Fibroblast of skin of left quadriceps (primary cell): ENCODE data around the gene LGALS3.
A peak's percentile ranks its signal among the peaks of the same experiment; 100 is the strongest.

Experiments used
- DNase-seq, 2 experiments: peaks; one replicate each; pipeline ENCODE4 v3.0.0-alpha.2; 2013; ENCODE audit warnings: low read depth in 2 of 2

Gene LGALS3

GRCh38 chr14:55114720-55115119, 14.3 kb upstream of the LGALS3 start:
- DNase-seq, result no peak

DNA sequence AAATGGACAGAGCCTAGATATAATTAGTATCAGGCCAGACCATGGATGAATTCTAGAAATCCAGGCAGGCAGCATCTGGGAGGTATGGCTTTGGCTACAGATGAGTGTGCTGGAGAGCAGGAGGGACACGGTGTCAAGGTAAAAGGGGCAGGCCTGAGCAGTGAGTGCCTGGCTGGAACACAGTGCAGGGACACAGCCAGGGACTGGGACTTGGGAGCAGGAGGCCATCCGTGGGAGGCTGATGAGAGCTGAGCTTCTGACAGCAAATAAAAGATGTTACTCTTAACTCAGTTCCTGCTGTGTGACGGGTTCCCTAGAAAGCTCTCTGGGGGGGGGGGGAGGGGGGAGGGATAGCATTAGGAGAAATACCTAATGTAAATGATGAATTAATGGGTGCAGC, 13.6 kb upstream of the LGALS3 start:
- no peak for DNase-seq

DNA sequence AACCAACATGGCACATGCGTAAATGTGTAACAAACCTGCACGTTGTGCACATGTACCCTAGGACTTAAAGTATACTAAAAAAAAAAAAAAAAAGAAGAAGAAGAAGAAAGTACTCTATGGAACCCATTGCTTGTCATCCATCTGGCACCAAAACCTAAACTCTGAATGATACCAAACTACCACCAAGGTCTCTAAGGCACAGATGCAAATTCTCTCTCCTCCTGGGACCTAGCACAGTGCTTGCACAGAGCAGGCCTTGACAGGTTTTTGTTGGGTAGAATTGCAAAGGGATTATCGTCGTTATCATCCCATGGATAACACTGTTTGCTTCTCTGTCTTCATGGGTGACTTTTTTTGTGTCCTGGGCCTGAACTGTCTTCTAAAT, 13.2 kb upstream of the LGALS3 start:
- no peak for DNase-seq

- DNase-seq, result no peak
Measured at GRCh38 chr14:55116246-55117030, 12.6 kb upstream of the LGALS3 start.

DNA sequence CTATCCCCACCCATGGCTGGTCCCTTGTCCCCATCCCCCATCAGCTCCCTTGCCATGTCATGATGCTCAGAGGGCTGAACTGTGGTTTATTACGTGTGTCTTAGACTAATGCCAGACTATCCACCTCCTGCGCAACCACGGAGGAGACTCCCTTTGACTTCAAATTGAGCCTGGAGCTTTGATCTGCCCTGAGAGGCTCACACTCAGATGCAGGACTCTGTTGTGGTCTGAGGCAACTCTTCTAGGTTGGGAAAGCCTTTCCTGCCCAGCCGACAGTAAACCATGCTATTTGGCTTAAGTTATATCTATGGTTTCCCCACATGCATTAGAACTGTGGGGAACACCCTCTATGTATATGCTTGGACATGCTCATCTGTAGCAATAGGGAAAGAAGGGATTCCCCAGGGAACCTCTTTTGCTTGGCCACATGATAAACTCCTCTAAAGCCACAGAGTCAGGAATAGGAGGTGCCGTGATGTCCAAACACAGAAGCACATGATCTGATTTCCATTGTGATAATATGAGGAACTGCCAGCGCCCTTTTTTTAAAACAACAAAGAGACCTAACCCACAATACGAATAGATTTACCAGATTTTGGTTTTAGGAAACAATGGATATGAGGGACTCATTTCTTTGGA, 11.1 kb upstream of the LGALS3 start:
- no peak for DNase-seq

- DNase-seq, result no peak
Measured at GRCh38 chr14:55118761-55119160, 10.3 kb upstream of the LGALS3 start.

- DNase-seq, result no peak
Measured at GRCh38 chr14:55120571-55121495, 8.2 kb upstream of the LGALS3 start.

DNA sequence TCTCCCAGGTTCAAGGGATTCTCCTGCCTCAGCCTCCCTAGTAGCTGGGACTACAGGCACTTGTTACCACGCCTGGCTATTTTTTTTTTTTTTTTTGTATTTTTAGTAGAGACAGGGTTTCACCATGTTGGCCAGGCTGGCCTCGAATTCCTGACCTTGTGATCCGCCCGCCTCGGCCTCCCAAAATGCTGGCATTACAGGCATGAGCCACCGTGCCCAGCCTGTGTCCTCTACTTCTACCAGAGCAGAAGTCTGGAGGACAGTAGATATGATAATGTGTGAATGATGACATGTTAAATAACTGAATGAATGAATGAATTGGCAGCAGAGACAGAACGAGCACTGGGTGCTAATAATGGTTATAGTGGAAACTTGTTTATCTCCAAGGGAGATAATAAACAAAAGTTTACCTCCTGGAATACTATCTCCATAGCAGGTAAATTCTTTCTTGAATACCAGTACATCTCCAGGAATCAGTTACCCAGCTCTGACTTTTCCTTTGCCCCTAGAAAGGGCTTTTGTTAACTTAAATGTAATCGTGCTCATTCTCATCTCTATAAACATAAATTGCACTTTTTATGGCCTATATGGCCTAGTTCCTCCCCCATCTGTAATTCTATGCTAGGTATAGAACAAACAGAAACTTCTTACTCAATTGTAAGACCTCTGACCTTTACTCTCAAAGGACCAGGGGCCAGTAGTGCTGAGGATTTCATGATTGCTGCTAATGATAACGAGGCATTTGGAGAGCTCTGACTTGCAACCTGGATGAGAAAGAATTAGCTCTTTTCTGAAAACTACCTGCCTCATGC, 7.2 kb upstream of the LGALS3 start:
- DNase-seq, result no peak

GRCh38 chr14:55122440-55122986, 6.5 kb upstream of the LGALS3 start:
- peak; percentile 15 to 25 for DNase-seq

GRCh38 chr14:55123101-55123500, 6.0 kb upstream of the LGALS3 start:
- peak; percentile 88 for DNase-seq

- DNase-seq, result no peak
Measured at GRCh38 chr14:55123852-55124639, 5.0 kb upstream of the LGALS3 start.

GRCh38 chr14:55124774-55125386, 4.2 kb upstream of the LGALS3 start:
- no peak for DNase-seq

- no peak for DNase-seq
Measured at GRCh38 chr14:55125403-55125802, 3.6 kb upstream of the LGALS3 start.

GRCh38 chr14:55126034-55126433, 3.0 kb upstream of the LGALS3 start:
- no peak for DNase-seq

GRCh38 chr14:55126932-55127459, 2.1 kb upstream of the LGALS3 start:
- no peak for DNase-seq

DNA sequence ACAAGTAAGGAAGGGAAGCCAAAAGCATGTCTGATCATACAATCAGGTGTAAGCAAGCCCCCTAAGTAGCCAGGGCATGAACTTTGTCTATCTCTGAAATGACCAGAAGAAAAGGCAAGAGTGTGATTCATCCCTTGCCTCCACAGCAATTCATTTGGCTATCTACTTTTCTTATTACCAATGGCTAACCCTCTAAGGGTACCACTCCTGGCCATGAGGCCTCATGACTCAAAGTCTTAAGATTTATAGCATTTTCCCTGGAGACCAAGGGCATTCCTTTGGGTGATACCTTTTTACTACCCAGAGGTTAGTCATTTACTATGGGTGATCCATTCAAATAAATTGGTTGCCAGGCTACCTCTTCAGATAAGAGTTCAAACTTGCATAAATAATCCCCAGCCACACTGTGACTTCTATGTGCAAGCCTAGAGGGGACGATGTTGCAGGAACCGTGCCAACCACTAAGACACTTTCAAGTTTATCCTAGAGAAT, 1.5 kb upstream of the LGALS3 start:
- DNase-seq, result no peak

- DNase-seq, result no peak
Measured at GRCh38 chr14:55128386-55129085, 516 bp upstream of the LGALS3 start.

DNA sequence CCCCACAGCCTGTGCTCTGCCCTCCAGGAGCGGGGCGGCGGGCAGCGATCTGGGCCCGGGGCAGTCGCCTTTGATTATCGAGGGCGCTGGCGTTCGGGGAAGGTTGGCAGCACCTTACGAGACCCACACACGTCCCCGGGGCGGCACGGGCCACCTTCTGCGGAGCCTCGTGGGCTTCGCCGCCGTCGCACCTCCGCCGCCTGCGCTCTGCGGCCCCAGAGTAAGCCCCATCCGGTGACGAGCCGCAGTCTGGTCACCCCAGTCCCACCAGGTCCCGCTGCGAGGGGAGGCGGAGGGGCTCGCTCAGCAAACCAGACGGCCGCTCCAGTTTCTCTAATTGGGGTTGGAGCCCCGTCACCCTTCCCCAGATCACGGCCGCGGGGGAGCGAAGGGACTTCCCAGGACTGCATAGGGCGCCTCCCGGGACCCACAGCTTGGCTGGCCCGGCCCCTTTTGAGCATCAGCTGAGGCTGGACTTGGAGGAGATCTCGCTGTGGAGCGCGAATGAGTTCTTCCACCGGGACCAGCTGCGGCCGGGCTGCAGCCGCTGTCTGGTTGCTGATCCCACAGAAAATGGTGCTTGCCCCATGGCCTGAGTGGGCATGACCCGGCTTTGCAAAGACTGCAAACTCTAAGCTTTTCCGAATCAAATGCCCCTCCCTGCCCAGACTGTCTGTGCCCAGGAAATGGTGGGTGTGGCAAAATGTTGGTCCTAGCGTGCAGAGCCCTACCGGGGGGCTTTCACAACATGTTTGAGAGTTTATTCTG, 560 bp downstream of the LGALS3 start:
- no peak for DNase-seq
